ENCODE results near the gene FBH1.
"Not testable (repeated sequence)": the region's sequence is repeated elsewhere in the genome, so short reads cannot be mapped to it uniquely, and the experiment has no call there.

The FBH1 gene

GRCh38 chr10:5904227-5904626 is 14.2 kb downstream of the FBH1 start:
- no peak for DNase-seq

GRCh38 chr10:5905854-5906507 is 15.9 kb downstream of the FBH1 start:
- DNase-seq: no peak

- DNase-seq: no peak
Observed at GRCh38 chr10:5906651-5907050, 16.6 kb downstream of the FBH1 start.

DNA sequence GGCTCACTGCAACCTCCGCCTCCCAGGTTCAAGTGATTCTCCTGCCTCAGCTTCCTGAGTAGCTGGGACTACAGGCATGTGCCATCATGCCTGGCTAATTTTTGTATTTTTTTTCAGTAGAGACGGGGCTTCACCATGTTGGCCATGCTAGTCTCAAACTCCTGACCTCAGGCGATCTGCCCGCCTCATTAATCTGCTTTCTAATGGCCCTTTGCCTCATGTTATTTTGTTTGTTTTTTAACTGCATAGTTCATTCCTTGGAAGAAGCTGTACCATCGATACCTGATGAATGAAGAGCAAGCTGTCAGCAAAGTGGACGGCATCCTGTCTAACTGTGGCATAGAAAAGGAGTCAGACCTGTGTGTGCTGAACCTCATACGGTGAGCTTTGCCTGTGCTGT is 18.6 kb downstream of the FBH1 start:
- DNase-seq: not testable (repeated sequence)

GRCh38 chr10:5910323-5911100 is 20.5 kb downstream of the FBH1 start:
- no peak for DNase-seq

- no peak for DNase-seq
Observed at GRCh38 chr10:5911670-5912069, 21.6 kb downstream of the FBH1 start.

DNA sequence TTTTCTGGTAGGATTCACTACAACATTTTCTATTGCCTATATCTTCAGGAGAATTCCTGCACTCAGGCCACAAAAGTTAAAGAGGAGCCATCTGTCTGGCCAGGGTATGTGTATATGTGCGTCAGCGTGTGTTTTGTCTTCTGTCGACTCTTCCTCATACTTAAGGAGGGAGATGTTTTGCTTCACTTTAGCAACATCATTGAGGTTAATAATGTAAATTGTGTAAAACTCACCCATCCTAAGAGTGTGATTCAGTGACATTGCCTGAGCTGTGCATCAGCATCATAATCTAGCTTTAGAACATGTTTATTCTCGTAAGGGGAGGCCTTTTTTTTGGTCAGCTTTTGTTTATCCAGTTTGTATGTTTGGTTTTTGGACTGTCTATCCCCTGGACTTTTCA is 23.7 kb downstream of the FBH1 start:
- no peak for DNase-seq

DNA sequence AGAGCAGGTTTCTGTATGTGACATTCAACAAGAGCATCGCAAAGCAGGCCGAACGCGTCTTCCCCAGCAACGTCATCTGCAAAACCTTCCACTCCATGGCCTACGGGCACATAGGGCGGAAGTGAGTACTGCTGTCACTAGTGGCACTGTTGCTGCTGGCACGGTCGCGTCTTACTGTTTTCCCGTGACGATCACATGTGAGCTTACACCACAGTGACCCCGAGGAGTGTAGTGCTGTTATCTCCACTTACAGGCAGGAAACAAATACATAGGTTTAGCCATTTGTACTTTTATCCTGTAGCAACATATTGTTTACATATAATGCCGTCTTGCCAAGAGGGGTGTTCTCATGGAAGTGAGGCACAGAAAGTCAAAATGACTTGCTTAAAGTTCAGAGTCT is 25.4 kb downstream of the FBH1 start:
- DNase-seq: no peak

GRCh38 chr10:5917305-5917704 is 27.3 kb downstream of the FBH1 start:
- DNase-seq: no peak

- no peak for DNase-seq
Observed at GRCh38 chr10:5918763-5919162, 28.7 kb downstream of the FBH1 start.

- DNase-seq: no peak
Observed at GRCh38 chr10:5919568-5919967, 29.5 kb downstream of the FBH1 start.

DNA sequence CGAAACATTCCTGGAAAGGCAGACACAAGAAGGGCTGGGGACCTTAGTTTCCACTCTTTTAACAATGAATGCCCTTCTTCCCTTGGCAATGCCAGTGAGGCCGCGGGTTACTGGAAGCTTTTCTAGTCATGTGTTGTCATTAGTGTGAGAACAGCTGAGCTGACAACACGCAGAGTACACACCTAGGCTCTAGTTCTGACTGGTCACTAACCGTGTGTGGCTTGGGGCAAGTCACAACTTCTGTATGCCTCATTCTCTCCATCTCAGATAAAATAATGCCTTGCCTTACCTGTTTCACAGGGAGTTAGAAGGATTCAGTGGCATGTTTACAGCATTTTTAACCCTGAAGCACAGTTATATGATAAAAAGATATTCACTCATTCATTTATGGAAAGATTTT is 31.7 kb downstream of the FBH1 start:
- no peak for DNase-seq

GRCh38 chr10:5924889-5925288 is 34.8 kb downstream of the FBH1 start:
- no peak for DNase-seq

DNA sequence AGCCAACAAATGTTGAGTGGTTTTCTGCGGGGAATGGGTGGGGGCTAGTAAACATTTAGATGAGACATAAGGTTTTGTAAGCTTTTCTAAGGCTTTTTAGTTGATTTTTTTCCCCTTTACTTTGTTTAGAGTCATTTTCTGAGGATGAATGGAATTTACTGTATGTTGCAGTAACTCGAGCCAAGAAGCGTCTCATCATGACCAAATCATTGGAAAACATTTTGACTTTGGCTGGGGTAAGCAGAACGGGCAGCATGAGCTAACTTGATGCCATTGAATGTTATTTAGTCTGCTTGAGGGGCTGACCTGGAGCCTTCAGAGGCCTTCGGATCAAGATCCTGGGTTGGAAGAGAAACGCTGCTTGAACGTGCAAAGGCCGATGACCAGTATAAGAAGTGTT is 37.3 kb downstream of the FBH1 start:
- DNase-seq: no peak

GRCh38 chr10:5929442-5929841 is 39.4 kb downstream of the FBH1 start:
- no peak for DNase-seq

GRCh38 chr10:5930272-5930671 is 40.2 kb downstream of the FBH1 start:
- no peak for DNase-seq

DNA sequence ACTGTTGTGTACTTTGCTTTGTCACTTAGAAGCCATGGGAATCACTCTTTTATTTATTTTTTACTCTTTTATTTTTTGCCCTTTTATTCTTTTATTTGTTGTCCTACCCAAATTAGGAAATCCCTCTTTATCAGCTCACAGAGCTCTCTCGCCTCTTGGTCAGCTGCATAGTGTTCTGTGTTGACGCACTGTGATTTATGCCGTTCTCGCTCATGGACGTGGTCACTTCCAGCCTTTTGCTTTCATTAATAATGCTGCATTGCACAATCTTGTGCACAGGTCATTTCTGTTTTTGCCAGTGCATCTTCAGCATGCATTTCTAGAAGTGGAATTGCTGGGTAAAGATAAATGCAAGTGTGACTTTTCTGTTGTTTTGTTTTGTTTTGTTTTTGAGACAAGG is 42.3 kb downstream of the FBH1 start:
- no peak for DNase-seq

DNA sequence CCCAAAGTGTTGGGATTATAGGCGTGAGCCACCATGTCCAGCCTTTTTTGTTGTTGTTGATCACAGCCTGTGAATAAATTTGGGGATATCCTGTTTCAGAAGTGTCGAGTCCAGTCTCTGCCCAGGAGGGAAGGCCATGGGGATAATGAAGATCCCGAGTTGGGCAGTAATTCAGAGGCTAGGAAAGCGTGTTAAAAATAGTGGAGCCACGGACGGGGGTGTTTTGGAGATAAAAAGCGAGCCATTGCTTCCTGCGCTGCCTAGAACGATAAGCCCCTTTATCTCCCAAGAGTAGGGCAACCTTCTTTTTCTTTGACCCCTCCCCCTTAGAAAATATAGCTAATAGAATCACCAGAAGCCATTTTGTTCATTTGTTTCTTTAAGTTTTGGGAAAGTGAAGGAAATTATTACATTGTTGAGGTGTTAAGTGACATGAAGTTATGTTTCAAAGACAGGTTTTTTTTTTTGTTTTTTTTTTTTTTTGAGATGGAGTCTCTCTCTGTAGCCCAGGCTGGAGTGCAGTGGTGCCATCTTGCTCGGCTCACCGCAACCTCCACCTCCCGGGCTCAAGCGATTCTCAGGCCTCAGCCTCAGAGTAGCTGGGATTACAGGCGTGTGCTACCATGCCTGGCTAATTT is 44.0 kb downstream of the FBH1 start:
- no peak for DNase-seq

GRCh38 chr10:5935628-5936027 is 45.6 kb downstream of the FBH1 start:
- no peak for DNase-seq

GRCh38 chr10:5937016-5937415 is 47.0 kb downstream of the FBH1 start:
- no peak for DNase-seq

DNA sequence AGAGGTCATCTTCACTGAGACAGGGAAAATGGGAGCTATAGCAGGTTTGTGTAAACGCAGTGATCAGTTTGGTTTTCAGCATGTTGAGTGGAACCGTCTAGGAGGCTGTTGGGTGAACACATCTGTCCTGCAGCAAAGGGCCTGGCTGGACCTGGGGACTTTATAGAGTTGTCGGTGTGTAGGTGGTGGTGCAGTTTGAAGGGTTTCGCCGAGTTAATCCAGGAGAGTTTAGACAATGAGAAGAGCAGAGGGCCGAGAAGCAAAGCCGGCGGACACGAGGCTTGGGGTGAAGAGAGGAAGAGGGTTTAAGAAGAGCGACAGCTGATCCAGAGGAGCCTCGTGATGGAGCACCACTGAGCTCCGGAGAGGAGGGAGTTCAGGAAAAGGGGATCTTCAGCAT is 48.2 kb downstream of the FBH1 start:
- DNase-seq: no peak

DNA sequence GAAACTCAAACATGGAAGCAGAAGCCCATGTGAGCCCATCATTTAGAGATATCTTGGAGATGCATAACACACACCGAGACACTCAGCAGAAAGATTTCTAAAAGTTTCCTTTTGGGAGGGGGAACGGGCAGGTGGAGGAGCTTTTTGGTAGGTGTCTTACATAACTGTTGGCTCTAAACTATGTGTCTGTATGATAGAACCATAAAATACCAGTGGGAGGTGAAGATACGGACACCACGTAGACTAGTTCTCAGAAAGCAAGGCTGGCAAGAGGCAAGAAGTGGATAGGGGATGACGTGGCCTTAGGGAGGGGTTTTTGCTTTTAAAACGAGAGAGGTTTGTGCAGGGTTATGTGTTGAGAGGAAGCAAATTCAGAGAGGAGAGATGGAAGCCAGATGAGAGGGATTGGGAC is 50.8 kb downstream of the FBH1 start:
- DNase-seq: no peak

GRCh38 chr10:5941579-5941978 is 51.5 kb downstream of the FBH1 start:
- DNase-seq: no peak

DNA sequence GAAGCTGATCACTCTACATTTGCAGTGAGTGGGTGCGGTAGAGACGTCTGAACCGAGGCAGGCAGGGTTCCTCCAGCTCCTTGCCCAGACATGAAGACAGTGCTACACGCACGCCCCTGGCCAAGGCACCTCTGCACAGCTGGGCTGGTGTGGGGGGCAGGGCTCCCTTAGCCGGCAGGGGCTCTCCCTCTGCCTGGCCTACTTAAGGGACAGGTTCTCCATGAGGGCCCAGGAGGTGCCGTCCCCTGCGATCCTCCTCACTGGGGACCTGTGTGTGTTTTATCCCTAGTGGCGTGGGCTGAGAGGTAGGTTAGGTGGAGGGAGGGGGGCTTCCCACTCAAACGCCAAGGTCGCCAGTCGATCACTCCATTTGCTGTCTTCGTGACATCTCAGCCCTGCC is 52.0 kb downstream of the FBH1 start:
- no peak for DNase-seq

All from T-helper 9 cell (primary cell).